GM21381 (cell line): ENCODE measurements around the gene KLC1.

Source experiments
- ATAC-seq: cut with Tn5 transposase; IDR thresholded peaks from one replicate; pipeline ENCODE4 v1.9.1; 2021; ENCODE audit warnings: mild to moderate bottlenecking, moderate library complexity; ENCODE audit not compliant: unreplicated experiment

KLC1 gene

GRCh38 chr14:103687712-103688111 lies 58.7 kb downstream of the KLC1 start:
- no peak for ATAC-seq

- no peak for ATAC-seq
These were observed 59.4 kb downstream of the KLC1 start for GRCh38 chr14:103688441-103688840.

- no peak for ATAC-seq
These were observed 60.2 kb downstream of the KLC1 start for GRCh38 chr14:103688906-103689902.

GRCh38 chr14:103690332-103690731 lies 61.3 kb downstream of the KLC1 start:
- no peak for ATAC-seq

- peak; percentile 60 for ATAC-seq
These were observed 62.6 kb downstream of the KLC1 start for GRCh38 chr14:103691655-103692054.

- ATAC-seq = peak; percentile 18
These were observed 63.1 kb downstream of the KLC1 start for GRCh38 chr14:103692159-103692558.

GRCh38 chr14:103692871-103693270 lies 63.9 kb downstream of the KLC1 start:
- no peak for ATAC-seq

- no peak for ATAC-seq
These were observed 64.5 kb downstream of the KLC1 start for GRCh38 chr14:103693515-103693914.

GRCh38 chr14:103694572-103695026 lies 65.6 kb downstream of the KLC1 start:
- ATAC-seq = no peak

GRCh38 chr14:103695296-103696069 lies 66.5 kb downstream of the KLC1 start:
- no peak for ATAC-seq

- ATAC-seq = no peak
These were observed 67.0 kb downstream of the KLC1 start for GRCh38 chr14:103696070-103696402.

- ATAC-seq = no peak
These were observed 67.6 kb downstream of the KLC1 start for GRCh38 chr14:103696466-103697071.

- no peak for ATAC-seq
These were observed 68.2 kb downstream of the KLC1 start for GRCh38 chr14:103697206-103697602.

GRCh38 chr14:103697603-103698379 lies 68.8 kb downstream of the KLC1 start:
- ATAC-seq = no peak

GRCh38 chr14:103698380-103699260 lies 69.6 kb downstream of the KLC1 start:
- no peak for ATAC-seq

- ATAC-seq = no peak
These were observed 70.2 kb downstream of the KLC1 start for GRCh38 chr14:103699261-103699661.

GRCh38 chr14:103699901-103700752 lies 71.1 kb downstream of the KLC1 start:
- no peak for ATAC-seq

GRCh38 chr14:103700753-103701490 lies 71.9 kb downstream of the KLC1 start:
- ATAC-seq = no peak
